ENCODE data around the gene CCNT1. TPM values are rescaled to one million over a fixed set of nuclear protein-coding genes. Genes with fewer than 3 reads are reported as not detected.

The CCNT1 gene
- total and polyA plus RNA-seq, 2 of the 4 experiments (the other 2 are of a cell fraction) = 9.0 to 74.0 TPM

- no peak overlapping the region for H3K14ac ChIP-seq (replicated peaks; ENCODE audit: low read depth, low read length)
- H3K23ac ChIP-seq (ENCODE audit: low read depth, low read length) = no peak overlapping the region
- H4K8ac ChIP-seq (ENCODE audit: low read depth in 2 of 2, low read length in 2 of 2) = no peak overlapping the region
- peaks cover 2% of the 10 kb centered on the region; the same call in 1 of the 2 replicates for H3K36me3 ChIP-seq (ENCODE audit: control insufficient read depth, insufficient read depth, low read length)
- H3K4me1 ChIP-seq (ENCODE audit: control insufficient read depth, insufficient read depth, low read length) = no peaks in the 10 kb centered on the region
- intact Hi-C loops (cut with micrococcal nuclease) (no loop called here), dilution Hi-C loops (cut with HindIII; ENCODE audit: low sequenced_read_pairs, unreplicated experiment) (no loop called here), in situ Hi-C loops (cut with MboI; ENCODE audit: low sequenced_read_pairs) (no loop called here)
- TF ChIP-seq MAZ (IDR thresholded peaks at IDR 0.05; ENCODE audit: borderline replicate concordance, low read depth, low read length) (no peak), SMC3 (IDR thresholded peaks at IDR 0.05; ENCODE audit: low read depth, low read length) (no peak), RAD21 (IDR thresholded peaks at IDR 0.05; ENCODE audit: low read length) (no peak), FOS (IDR thresholded peaks at IDR 0.05; ENCODE audit: low read depth, low read length) (no peak), NFE2L2 (IDR thresholded peaks at IDR 0.05; ENCODE audit: low read depth, low read length) (no peak), CHD1 (IDR thresholded peaks at IDR 0.05; ENCODE audit: low read depth, low read length) (no peak), MXI1 (IDR thresholded peaks at IDR 0.05; ENCODE audit: borderline replicate concordance, low read depth, low read length) (no peak), USF2 (IDR thresholded peaks at IDR 0.05; ENCODE audit: low read depth, low read length) (no peak), CEBPB (IDR thresholded peaks at IDR 0.05; ENCODE audit: low read depth, low read length) (no peak), BHLHE40 (IDR thresholded peaks at IDR 0.05; ENCODE audit: low read depth, low read length) (no peak)
- ATAC-seq (ENCODE audit: low read depth) (no peak), DNase-seq (no peak)
- no peak overlapping the region for H3K4me3 ChIP-seq (ENCODE audit: insufficient read depth, low read depth, low read length)
- no peak overlapping the region for H2AFZ ChIP-seq (replicated peaks; ENCODE audit: low read length, poor library complexity)
- no peak overlapping the region for H3K4me2 ChIP-seq (ENCODE audit: low read depth, low read length)
- H3K79me1 ChIP-seq (ENCODE audit: low read depth in 1 of 2, low read length in 2 of 2) = no peaks in the 10 kb centered on the region
- H3K27me3 ChIP-seq (ENCODE audit: control insufficient read depth, insufficient read depth, low read length) = no peaks in the 10 kb centered on the region
- POLR2A ChIA-PET (ENCODE audit: unreplicated experiment) = no interaction called here
- no peak overlapping the region for H2BK15ac ChIP-seq (ENCODE audit: low read depth, low read length)
- BruUV-seq (replicated peaks) = no TSS peak
- H2AK5ac ChIP-seq (ENCODE audit: low read depth, low read length) = no peak overlapping the region
- H3K27ac ChIP-seq (ENCODE audit: insufficient read depth, low read length) = no peak overlapping the region
- no peak overlapping the region for H2BK20ac ChIP-seq (ENCODE audit: low read depth, low read length)
- no peak overlapping the region for H4K5ac ChIP-seq (ENCODE audit: low read depth, low read length)
- no peaks in the 10 kb centered on the region for H3K9me1 ChIP-seq (ENCODE audit: insufficient read depth, low read length)
- no peak overlapping the region for H2BK120ac ChIP-seq (ENCODE audit: low read depth, low read length)
- H3K4ac ChIP-seq (ENCODE audit: low read depth, low read length) = no peak overlapping the region
- no peaks in the 10 kb centered on the region for H3K9me3 ChIP-seq (ENCODE audit: control insufficient read depth, insufficient read depth, low read length)
- H4K20me1 ChIP-seq (ENCODE audit: insufficient read depth, low read length) = no peaks in the 10 kb centered on the region
- no peak overlapping the region for H2AK9ac ChIP-seq (replicated peaks; ENCODE audit: low read depth, low read length, poor library complexity)
- no peak overlapping the region for H3K56ac ChIP-seq (ENCODE audit: extremely low read depth, insufficient read depth, low read length)
- CTCF ChIA-PET = no interaction called here
- no peak overlapping the region for H3K18ac ChIP-seq (ENCODE audit: low read depth, low read length)
- H4K91ac ChIP-seq (ENCODE audit: insufficient read depth, low read depth, low read length) = no peak overlapping the region
- H3K9ac ChIP-seq (ENCODE audit: low read depth, low read length) = no peak overlapping the region
- no peak overlapping the region for H2BK5ac ChIP-seq (ENCODE audit: low read depth, low read length, poor library complexity, severe bottlenecking)
These were observed 76.1 kb downstream of the CCNT1 start for GRCh38 chr12:48640428-48640827.

Small RNA genes within 50 kb of the gene (microRNA-seq; reads per million reads assigned to microRNA genes)
- gene MIR1291 (ENCODE audit: insufficient read depth in 1 of 2, insufficient read length in 1 of 2, unreplicated experiment in 1 of 2) (0 to 0.73 reads per million in 2 experiments), gene SNORA2A (ENCODE audit: insufficient read depth, insufficient read length) (not detected), gene SNORA2B (ENCODE audit: insufficient read depth, insufficient read length) (not detected), gene SNORA2C (ENCODE audit: insufficient read depth, insufficient read length) (not detected)

Small RNA genes within 50 kb of the gene (small RNA-seq; reads per million reads assigned to genes)
- gene MIR1291 (0 reads per million in 5 experiments), gene SNORA2A (21.2 to 9,648 (median 57.5) reads per million in 5 experiments), gene SNORA2B (22.4 to 272 (median 46.8) reads per million in 5 experiments), gene SNORA2C (0 to 61.0 (median 0.33) reads per million in 5 experiments)

Other genes with a start within 250 kb of the CCNT1 start
- not detected in 2 replicates for gene ANP32D, start 244.1 kb downstream of the CCNT1 start, total RNA-seq (2012; rRNA removed)
- not detected in 2 replicates for gene ANP32D, start 244.1 kb downstream of the CCNT1 start, polyA plus RNA-seq (2012; rRNA removed)
- not detected in 2 replicates for gene C12orf54, start 234.2 kb downstream of the CCNT1 start, total RNA-seq (2012; rRNA removed)
- not detected in 2 replicates for gene C12orf54, start 234.2 kb downstream of the CCNT1 start, polyA plus RNA-seq (2012; rRNA removed)
- gene OR8S1, start 191.1 kb downstream of the CCNT1 start, total RNA-seq (2012; rRNA removed) = not detected in 2 replicates
- gene OR8S1, start 191.1 kb downstream of the CCNT1 start, polyA plus RNA-seq (2012; rRNA removed) = not detected in 2 replicates
- not detected in 2 replicates for gene LALBA, start 146.7 kb downstream of the CCNT1 start, total RNA-seq (2012; rRNA removed)
- gene LALBA, start 146.7 kb downstream of the CCNT1 start, polyA plus RNA-seq (2012; rRNA removed) = not detected in 2 replicates
- gene KANSL2, start 34.5 kb downstream of the CCNT1 start, total RNA-seq (2012; rRNA removed) = 46.4 and 47.5 TPM in 2 replicates
- gene KANSL2, start 34.5 kb downstream of the CCNT1 start, polyA plus RNA-seq (2012; rRNA removed) = 23.3 and 25.2 TPM in 2 replicates
- 18.1 and 18.5 TPM in 2 replicates for gene ADCY6, start 72.4 kb upstream of the CCNT1 start, total RNA-seq (2012; rRNA removed)
- gene ADCY6, start 72.4 kb upstream of the CCNT1 start, polyA plus RNA-seq (2012; rRNA removed) = 34.4 and 35.1 TPM in 2 replicates
- 15.3 and 18.1 TPM in 2 replicates for gene CACNB3, start 101.8 kb upstream of the CCNT1 start, total RNA-seq (2012; rRNA removed)
- gene CACNB3, start 101.8 kb upstream of the CCNT1 start, polyA plus RNA-seq (2012; rRNA removed) = 45.1 and 45.2 TPM in 2 replicates
- gene DDX23, start 135.5 kb upstream of the CCNT1 start, total RNA-seq (2012; rRNA removed) = 81.9 and 92.5 TPM in 2 replicates
- 59.1 and 61.8 TPM in 2 replicates for gene DDX23, start 135.5 kb upstream of the CCNT1 start, polyA plus RNA-seq (2012; rRNA removed)
- under 0.01 TPM in 1 of 2 replicates, not detected in the other for gene RND1, start 149.2 kb upstream of the CCNT1 start, total RNA-seq (2012; rRNA removed)
- 0.21 and 0.26 TPM in 2 replicates for gene RND1, start 149.2 kb upstream of the CCNT1 start, polyA plus RNA-seq (2012; rRNA removed)
- gene FKBP11, start 208.8 kb upstream of the CCNT1 start, total RNA-seq (2012; rRNA removed) = 4.7 and 5.0 TPM in 2 replicates
- gene FKBP11, start 208.8 kb upstream of the CCNT1 start, polyA plus RNA-seq (2012; rRNA removed) = 40.0 and 44.1 TPM in 2 replicates
- 97.7 and 103 TPM in 2 replicates for gene ARF3, start 240.8 kb upstream of the CCNT1 start, total RNA-seq (2012; rRNA removed)
- 198 and 222 TPM in 2 replicates for gene ARF3, start 240.8 kb upstream of the CCNT1 start, polyA plus RNA-seq (2012; rRNA removed)